Measurements from ENCODE around the gene BIN1. TPM values are rescaled to one million over a fixed set of nuclear protein-coding genes. Genes with fewer than 3 reads are reported as not detected.

Gene BIN1
- total RNA-seq, 2 experiments from 2014 or later: 98.8 to 101 TPM

DNA sequence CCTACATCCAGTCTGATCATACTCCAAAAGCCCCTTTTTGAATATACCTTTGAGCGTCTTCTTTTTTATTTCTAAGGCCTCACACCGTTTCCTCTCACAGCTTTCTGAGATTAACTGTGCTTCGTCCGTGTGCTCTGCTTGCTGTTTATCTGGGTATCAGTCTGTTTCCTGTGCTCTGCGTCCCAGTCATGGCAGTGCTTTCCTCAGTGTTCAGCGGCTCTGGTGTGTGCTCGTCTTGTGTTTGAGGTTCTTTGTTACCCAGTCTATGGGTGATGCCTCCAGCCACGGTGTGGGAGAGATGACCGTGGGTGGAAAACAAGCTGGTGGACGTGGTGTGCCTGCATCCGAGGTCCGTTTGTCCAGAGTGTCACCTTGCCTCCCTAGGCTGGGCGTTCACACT lies 33.6 kb upstream of the BIN1 start:
- no peaks in the 10 kb centered on the region for H3K27me3 Mint-ChIP-seq
- H3K27ac Mint-ChIP-seq: no peak overlapping the region
- no peak overlapping the region for H3K4me3 Mint-ChIP-seq
- no peaks in the 10 kb centered on the region for H3K36me3 Mint-ChIP-seq
- no peaks in the 10 kb centered on the region for H3K9me3 Mint-ChIP-seq
- H3K4me1 Mint-ChIP-seq: no peaks in the 10 kb centered on the region
- no peak for DNase-seq

DNA sequence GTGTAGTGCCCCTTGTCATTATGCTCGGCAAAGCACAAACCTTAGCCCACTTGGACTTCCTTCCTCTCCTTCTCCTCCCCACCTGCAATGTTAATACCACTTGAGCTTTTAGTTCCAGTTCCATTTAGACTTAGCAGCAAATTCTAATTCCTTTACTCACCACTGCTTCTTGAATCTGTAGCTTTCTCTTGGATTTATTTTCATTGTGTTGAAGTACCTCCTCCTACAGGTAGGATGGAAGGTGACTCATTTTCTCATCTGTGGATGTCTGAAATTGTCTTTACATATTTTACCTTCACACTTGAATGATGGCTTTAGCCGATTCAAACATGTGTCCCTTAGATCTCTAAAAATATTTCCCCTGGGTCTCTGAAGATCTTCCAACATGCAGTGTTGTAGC lies 32.8 kb upstream of the BIN1 start:
- Mint-ChIP-seq H3K27ac (no peak overlapping the region), H3K36me3 (no peaks in the 10 kb centered on the region), H3K4me1 (no peaks in the 10 kb centered on the region), H3K9me3 (no peaks in the 10 kb centered on the region), H3K27me3 (no peaks in the 10 kb centered on the region), H3K4me3 (no peak overlapping the region)
- DNase-seq: no peak

DNA sequence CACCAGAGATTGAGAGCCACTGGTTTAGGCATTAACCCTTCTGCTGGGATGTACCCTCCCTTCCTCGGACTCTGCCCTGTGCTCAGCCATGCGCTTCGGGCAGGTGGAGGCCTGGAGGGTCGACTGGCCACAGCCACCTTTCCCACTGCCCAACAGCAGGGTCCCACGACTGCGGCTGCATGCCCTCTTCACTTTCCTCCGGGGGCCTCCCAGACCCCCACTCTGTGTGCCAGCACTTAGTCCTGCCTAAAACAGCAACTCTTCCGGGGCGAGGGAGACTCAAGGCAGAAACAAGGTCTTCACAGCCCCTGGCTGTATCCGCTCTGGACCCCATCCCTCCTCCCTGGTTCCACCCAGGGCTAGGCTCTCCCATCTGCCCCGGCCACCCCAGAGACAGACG lies 31.3 kb upstream of the BIN1 start:
- no peaks in the 10 kb centered on the region for H3K36me3 Mint-ChIP-seq
- H3K27ac Mint-ChIP-seq: no peak overlapping the region
- H3K9me3 Mint-ChIP-seq: no peaks in the 10 kb centered on the region
- H3K4me3 Mint-ChIP-seq: no peak overlapping the region
- DNase-seq: no peak
- no peaks in the 10 kb centered on the region for H3K27me3 Mint-ChIP-seq
- H3K4me1 Mint-ChIP-seq: no peaks in the 10 kb centered on the region

DNA sequence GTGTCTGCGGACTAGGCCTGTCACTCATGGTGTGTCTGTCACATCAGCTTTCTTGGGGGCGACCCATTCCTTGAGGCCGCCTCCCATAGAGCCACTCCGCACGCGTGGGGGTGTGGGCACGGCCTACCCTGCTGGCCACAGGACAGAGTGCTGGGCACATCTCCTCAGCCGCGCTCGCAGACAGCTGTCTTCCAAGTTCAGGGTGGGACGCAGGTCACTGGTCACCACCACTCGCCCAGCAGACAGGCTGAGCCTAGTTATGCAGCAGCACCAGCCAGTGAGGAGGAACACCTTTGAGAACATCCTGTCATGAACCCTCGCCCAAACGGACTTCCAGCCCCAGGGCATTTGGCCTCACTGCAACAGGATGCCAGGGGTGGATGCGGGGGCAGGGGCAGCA lies 30.8 kb upstream of the BIN1 start:
- no peak for DNase-seq
- H3K9me3 Mint-ChIP-seq: no peaks in the 10 kb centered on the region

DNA sequence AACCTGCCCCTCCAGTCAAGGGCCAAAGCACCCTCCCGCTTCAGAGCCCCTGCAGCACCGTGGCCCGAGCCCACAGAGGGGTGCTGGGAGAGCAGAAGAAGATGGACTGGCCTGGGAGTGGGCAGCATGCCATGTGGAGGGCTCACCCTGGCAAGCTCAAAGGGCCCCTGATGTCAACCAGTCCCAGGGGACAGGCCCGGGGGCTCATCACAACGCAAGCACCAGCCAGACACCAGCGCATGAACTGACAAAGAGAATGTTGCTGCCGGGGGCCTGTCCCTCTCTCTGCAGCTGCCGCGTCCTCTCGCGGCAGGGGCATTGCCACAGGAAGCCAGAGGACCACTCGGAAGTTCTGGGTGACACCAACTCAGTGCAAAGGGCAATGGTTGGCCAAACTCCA lies 30.3 kb upstream of the BIN1 start:
- Mint-ChIP-seq H3K27ac (no peak overlapping the region), H3K36me3 (no peaks in the 10 kb centered on the region), H3K27me3 (no peaks in the 10 kb centered on the region), H3K9me3 (no peaks in the 10 kb centered on the region), H3K4me1 (no peaks in the 10 kb centered on the region), H3K4me3 (no peak overlapping the region)
- no peak for DNase-seq

More for the DNA sequence above, 30.8 kb upstream of the BIN1 start:
- Mint-ChIP-seq H3K36me3 (no peaks in the 10 kb centered on the region), H3K27ac (no peak overlapping the region), H3K4me3 (no peak overlapping the region), H3K4me1 (no peaks in the 10 kb centered on the region), H3K27me3 (no peaks in the 10 kb centered on the region)

DNA sequence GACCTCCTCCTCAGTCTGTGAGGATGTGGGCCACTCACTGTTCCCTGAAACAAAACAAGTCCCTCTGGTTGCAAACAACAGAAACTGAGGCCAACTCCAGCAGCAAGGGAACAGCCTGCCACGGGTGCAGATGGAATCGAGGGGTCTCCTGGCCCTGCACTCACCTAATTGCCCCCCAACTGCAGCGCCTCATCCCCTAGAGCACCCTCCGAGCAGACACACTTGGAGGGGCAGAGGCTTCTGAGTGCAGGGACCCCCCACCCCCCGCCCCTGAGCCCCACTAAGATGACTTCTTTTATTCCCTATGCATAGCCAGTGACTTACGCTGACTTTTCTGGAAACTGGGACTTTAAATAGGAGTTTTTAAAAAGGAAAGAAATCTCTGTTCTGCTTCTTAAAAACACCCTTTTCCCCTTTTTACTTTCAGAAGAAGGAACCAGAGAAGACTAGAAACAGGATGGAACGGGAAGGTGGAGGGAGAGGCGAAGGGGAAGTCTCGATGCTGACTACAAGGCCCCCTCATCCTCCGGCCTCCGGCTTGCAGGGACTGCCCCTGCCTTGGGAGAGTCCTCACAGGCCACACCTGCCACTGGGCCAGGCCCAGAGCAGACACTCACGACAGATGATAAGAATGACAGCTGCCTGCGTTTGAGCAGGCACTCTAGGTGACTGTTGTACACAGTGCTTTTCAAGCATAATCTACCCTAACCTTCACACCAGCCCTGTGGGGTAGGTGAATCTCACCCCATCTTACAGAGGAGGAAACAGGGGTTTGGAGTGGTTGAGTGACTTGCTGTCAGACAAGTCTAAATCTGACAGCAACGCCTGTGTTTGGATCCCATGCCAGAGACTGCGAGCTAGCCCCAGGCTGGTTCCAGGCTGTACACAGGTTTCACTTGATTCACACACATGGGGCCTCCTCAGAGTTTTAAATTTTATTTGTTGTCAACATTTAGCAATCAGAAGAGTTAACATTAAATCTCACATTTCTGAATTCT lies 28.2 kb upstream of the BIN1 start:
- no peaks in the 10 kb centered on the region for H3K4me1 Mint-ChIP-seq
- H3K27ac Mint-ChIP-seq: no peak overlapping the region
- H3K27me3 Mint-ChIP-seq: no peaks in the 10 kb centered on the region
- DNase-seq: no peak
- H3K4me3 Mint-ChIP-seq: no peak overlapping the region
- no peaks in the 10 kb centered on the region for H3K36me3 Mint-ChIP-seq
- no peaks in the 10 kb centered on the region for H3K9me3 Mint-ChIP-seq

DNA sequence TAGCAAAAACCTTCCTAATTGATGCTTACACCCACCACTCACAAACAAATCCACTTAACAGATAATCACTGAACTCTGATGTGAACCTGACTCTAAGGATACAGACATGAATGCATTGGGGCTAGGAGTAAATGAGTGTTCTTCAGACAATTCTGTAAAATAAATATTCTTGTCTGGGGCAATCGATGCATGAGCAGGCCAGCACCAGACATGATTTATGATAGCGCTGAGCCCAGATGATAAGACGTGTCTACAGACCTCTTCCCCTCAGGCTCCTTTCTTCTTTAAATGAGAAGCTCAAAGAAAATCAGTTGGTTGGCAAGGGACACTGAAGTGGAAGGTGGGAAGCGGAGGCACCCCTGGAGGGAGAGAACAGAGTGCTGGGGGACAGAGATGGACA lies 27.3 kb upstream of the BIN1 start:
- no peak overlapping the region for H3K4me3 Mint-ChIP-seq
- H3K27me3 Mint-ChIP-seq: no peaks in the 10 kb centered on the region
- no peaks in the 10 kb centered on the region for H3K9me3 Mint-ChIP-seq
- no peak for DNase-seq
- H3K27ac Mint-ChIP-seq: no peak overlapping the region
- H3K4me1 Mint-ChIP-seq: no peaks in the 10 kb centered on the region
- no peaks in the 10 kb centered on the region for H3K36me3 Mint-ChIP-seq

DNA sequence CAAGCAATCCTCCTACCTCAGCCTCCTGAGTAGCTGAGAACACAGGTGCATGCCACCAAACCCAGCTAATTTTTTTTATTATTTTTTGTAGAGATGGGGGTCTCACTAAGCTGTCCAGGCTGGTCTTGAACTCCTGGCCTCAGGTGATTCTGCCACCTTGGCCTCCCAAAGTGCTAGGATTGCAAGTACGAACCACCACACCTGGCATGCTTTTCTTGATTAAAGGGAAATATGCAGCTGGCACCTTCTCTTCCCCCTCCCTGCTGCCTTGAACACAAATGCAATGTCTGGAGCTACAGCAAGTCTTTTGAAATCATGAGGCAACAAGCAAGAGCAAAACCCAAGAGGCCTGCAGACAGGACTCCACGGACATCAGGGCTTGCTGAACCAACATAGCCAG lies 26.8 kb upstream of the BIN1 start:
- H3K4me3 Mint-ChIP-seq: no peak overlapping the region
- no peak overlapping the region for H3K27ac Mint-ChIP-seq
- H3K36me3 Mint-ChIP-seq: no peaks in the 10 kb centered on the region
- H3K9me3 Mint-ChIP-seq: no peaks in the 10 kb centered on the region
- no peaks in the 10 kb centered on the region for H3K4me1 Mint-ChIP-seq
- no peak for DNase-seq
- no peaks in the 10 kb centered on the region for H3K27me3 Mint-ChIP-seq

DNA sequence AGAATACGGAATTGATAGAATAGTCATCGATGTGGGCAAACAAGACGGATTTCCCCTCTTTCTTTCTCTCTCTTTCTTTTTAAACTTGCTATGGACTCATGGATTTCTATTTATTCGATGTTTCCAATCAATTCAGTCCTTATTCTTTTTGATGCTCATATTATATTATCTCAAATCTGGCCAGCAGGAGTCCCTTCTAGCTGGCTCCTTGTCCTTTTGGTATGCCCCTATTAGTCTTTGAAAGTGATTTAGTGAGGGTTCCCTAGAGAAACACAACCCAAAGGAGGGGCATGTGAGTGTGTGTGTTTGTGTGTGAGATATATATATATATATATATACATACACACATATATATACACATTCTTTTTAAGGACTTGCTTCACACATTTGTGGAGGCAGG lies 23.5 kb upstream of the BIN1 start:
- Mint-ChIP-seq H3K36me3 (no peaks in the 10 kb centered on the region), H3K4me1 (no peaks in the 10 kb centered on the region), H3K27ac (no peak overlapping the region), H3K9me3 (no peaks in the 10 kb centered on the region), H3K4me3 (no peak overlapping the region), H3K27me3 (no peaks in the 10 kb centered on the region)
- DNase-seq: no peak

DNA sequence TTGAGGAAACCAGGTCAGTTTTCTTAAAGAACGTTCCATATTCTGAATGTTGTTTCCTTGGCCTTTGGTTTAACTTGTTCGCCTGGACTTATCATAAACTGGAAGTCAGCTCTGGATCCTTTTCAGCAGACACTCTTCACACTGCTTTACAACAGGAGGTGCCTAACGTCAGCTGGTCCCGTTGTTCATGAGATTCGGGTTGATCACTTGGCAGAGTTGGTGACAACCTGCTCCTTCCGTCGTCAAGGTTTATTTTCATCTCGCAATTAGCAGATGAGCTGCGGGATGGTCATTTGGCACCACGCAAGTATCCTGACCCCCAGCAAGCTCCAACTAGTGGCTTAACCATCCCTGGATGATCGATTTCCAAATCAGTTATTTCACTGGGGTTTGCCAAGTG lies 23.0 kb upstream of the BIN1 start:
- H3K4me3 Mint-ChIP-seq: no peak overlapping the region
- DNase-seq: no peak
- H3K36me3 Mint-ChIP-seq: no peaks in the 10 kb centered on the region
- no peaks in the 10 kb centered on the region for H3K4me1 Mint-ChIP-seq
- H3K27ac Mint-ChIP-seq: no peak overlapping the region
- H3K27me3 Mint-ChIP-seq: no peaks in the 10 kb centered on the region
- no peaks in the 10 kb centered on the region for H3K9me3 Mint-ChIP-seq

DNA sequence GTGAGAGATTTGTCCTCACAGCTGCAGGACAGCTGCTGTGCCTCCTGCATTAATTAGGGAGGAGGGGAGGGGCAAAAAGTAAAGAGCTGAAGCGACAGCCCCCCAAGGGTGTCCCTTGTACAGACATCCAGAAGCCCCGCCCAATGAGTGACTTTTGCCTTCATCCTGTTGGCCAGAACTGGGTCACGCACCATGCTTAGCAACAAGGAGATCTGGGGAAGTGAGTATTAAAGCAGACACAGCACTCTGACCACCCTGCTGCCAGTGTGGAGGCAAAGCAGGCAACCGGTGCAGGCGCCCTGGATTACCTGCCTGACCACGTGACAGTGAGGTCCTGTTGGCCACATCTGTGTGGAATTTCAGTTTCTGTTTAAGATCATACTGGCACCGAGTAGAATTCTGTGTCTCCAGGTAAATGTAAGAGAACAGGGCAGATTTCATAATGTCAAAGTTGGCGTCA lies 21.5 kb upstream of the BIN1 start:
- H3K9me3 Mint-ChIP-seq: no peaks in the 10 kb centered on the region
- DNase-seq: no peak
- no peaks in the 10 kb centered on the region for H3K36me3 Mint-ChIP-seq
- no peaks in the 10 kb centered on the region for H3K4me1 Mint-ChIP-seq
- H3K27me3 Mint-ChIP-seq: no peaks in the 10 kb centered on the region
- no peak overlapping the region for H3K27ac Mint-ChIP-seq
- H3K4me3 Mint-ChIP-seq: no peak overlapping the region

DNA sequence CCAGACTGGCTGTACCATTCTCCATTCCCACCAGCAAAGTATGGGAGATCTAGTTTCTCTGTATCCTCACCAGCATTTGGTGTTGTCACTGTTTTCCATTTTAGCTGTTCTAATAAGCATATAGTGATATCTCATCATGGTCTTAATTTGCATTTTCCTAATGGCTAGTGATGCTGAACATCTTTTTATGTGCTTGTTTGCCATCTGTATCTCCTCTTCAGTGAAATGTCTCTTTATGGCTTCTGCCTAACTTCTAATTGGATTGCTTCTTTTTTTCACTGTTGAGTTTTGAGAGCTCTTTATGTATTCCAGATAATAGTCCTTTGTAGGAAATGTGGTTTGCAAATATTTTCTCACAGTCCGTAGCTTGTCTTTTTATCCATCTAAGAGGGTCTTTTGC lies 18.9 kb upstream of the BIN1 start:
- Mint-ChIP-seq H3K27ac (no peak overlapping the region), H3K4me3 (no peak overlapping the region), H3K27me3 (no peaks in the 10 kb centered on the region), H3K36me3 (no peaks in the 10 kb centered on the region), H3K4me1 (no peaks in the 10 kb centered on the region), H3K9me3 (no peaks in the 10 kb centered on the region)
- DNase-seq: no peak

DNA sequence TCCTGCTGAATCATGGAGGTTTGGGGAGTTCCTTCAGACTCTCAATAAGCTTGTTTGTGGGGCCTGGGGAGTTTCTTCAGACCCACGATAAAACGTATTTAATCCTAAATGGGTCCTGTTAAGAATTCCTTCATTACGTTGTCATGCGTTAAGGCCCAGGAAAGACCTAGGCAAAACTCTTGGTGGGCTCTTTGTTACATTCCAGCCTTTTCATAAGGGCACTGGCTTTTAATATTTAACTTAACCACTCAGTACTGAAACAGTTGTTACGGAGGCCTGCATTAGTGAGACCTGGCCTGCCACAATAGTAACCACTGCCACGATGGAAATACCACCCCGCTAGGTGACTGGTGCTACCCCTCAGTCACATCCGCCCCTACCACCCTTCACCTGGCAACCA lies 17.5 kb upstream of the BIN1 start:
- peaks cover 2% of the 10 kb centered on the region for H3K36me3 Mint-ChIP-seq
- no peak overlapping the region for H3K4me3 Mint-ChIP-seq
- H3K9me3 Mint-ChIP-seq: no peaks in the 10 kb centered on the region
- H3K4me1 Mint-ChIP-seq: no peaks in the 10 kb centered on the region
- no peak for DNase-seq
- H3K27me3 Mint-ChIP-seq: no peaks in the 10 kb centered on the region
- H3K27ac Mint-ChIP-seq: no peak overlapping the region

DNA sequence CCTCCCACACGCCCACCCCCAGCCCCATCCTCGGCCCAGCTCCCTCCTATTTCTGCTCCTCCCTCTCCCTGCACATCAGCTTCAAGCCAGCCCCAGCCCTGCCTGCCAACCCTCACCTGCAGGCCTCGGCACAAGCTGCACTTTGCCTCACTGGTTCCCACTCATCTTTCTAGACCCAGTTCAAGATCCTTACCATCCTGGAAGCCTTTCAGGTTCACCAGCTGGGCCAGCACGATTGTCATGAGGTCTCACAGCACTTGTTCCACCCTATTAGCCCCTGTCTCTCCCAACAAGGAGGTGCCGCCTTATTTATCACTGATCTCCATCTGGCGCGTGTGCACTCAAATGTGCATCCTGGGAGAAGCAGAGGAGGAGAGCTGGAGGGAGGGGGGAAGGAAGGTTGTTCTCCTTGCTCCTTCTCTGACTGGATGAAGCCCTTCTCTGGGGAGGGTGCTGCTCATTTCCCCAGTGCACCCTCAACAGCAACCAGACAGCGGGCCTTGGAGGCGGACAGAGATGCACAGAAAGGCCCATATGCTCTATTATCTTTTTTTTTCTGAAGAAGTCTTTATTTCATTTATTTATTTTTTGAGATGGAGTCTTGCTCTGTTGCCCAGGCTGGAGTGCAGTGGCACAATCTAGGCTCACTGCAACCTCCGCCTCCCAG lies 15.5 kb upstream of the BIN1 start:
- Mint-ChIP-seq H3K4me3 (no peak overlapping the region), H3K9me3 (no peaks in the 10 kb centered on the region), H3K4me1 (no peaks in the 10 kb centered on the region), H3K27ac (no peak overlapping the region), H3K27me3 (no peaks in the 10 kb centered on the region), H3K36me3 (peaks cover 2% of the 10 kb centered on the region)
- no peak for DNase-seq

DNA sequence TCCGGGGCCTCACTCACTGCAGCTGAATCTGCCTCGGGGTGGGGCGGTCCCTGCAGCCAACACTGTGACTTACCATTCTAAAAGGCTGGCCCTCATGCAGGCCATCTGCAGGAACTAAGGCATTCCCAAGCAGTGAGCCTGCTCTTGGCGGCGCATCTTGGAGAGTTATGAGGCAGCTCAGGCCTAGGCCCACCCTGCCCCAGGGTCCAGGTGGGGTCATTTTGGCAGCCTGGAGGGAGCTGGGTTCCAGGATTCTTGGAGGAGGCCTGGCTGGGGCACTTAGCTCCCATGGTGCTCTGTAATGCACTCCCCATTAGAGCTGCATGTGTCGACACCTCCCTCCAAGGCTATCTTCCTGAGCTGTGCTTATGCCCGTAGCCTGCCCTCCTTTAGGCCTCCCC lies 14.8 kb upstream of the BIN1 start:
- H3K27me3 Mint-ChIP-seq: no peaks in the 10 kb centered on the region
- no peak for DNase-seq
- peaks cover 2% of the 10 kb centered on the region for H3K36me3 Mint-ChIP-seq
- no peak overlapping the region for H3K27ac Mint-ChIP-seq
- no peak overlapping the region for H3K4me3 Mint-ChIP-seq
- no peaks in the 10 kb centered on the region for H3K4me1 Mint-ChIP-seq
- no peaks in the 10 kb centered on the region for H3K9me3 Mint-ChIP-seq

DNA sequence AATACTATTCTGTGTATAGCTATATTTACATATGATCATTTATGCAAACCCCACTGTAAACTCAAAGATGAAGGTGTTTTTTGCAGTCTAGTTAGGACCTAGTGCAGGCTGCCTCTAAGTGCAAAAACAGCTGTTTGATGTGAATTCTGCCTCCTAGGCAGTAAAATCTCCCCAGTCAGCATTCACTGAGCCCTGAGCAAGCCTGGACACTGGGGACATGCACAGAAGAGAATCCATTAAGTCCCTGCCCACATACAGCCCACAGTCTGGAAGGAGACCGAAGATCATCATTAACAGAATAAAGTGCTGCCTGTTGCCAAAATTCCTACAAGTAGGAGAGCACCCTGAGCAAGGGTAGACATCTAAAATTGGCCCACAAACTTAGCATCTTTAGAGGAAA lies 14.4 kb upstream of the BIN1 start:
- Mint-ChIP-seq H3K4me3 (no peak overlapping the region), H3K36me3 (peaks cover 2% of the 10 kb centered on the region), H3K27me3 (no peaks in the 10 kb centered on the region), H3K9me3 (no peaks in the 10 kb centered on the region), H3K4me1 (no peaks in the 10 kb centered on the region), H3K27ac (no peak overlapping the region)
- DNase-seq: no peak
